Stimulated activated naive CD4-positive, alpha-beta T cell (primary cell): Measurements from ENCODE around the gene SPEF1.
A peak's percentile ranks its signal among the peaks of the same experiment; 100 is the strongest.

Experiments used
- DNase-seq, 6 experiments: peaks; one replicate each; lab custom pipeline; 2025; lab: John Stamatoyannopoulos, UW

SPEF1 gene

DNA sequence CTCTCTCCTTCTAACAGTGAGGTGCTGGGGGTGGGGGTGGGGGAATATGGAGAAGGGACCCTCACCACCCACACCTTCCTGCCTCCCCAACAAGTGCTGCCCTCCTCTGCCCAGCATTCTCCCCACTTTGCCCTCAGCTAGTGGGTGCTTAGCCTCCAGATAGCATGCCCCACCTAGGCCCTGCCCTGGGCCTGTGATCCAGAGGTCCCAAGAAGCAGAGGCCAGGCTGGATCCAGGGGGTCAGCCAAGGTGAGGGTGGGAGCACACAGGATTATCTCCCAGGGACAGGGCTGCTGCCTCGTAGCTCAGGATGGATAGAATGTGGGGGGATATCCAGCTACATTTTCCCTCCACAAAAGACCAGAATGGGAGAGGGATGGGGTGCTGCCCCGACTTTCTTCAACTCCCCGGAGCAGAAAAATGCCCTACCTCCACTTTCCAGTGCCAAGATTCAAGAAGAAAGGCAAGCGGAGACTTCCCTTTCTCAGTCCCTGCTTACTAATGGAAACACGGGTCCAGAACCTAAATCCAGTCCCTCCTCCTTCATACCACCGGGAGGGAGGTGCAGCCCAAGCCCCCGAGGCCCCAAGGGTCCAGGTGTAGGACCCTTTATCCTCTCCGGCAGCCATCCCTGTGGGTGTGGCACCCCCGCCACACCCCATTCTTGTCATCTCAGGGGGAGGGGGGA, 14.7 kb downstream of the SPEF1 start:
- no peak for DNase-seq

DNA sequence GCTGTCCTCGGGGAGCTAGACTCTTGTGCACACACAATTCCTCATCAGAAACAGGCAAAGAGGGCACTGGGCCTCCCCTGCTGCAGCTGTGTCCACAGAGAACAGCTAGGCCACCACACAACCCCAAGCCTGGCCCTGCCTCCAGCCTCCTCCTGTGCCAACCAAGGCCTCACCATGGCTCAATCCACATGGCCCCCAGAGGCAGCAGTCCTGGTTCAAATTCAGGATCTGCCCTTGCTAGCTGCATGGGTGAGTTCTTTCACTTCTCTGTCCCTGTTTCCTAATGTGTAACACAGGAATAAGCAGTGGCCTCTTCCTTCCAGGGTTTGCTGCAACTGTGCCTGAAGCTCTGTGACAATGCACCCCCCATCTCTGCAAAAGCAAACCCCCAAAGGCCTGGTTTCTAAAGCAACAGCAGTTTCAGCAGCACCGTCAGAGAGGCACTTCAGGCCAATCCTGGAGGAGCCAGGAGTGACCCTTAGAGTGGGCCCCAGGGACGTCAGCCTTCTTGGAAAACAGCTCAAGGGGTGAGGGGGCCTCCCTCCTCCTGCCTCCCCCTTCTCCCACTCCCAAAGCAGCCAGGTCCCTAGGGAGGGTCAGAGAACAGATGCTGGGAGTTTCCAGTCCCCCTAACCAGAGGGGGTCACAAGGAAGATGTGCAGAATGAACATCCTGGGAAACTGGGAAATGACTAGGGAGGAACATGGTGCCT, 15.9 kb downstream of the SPEF1 start:
- DNase-seq = no peak

GRCh38 chr20:3764659-3765058, 16.6 kb downstream of the SPEF1 start:
- DNase-seq = no peak

DNA sequence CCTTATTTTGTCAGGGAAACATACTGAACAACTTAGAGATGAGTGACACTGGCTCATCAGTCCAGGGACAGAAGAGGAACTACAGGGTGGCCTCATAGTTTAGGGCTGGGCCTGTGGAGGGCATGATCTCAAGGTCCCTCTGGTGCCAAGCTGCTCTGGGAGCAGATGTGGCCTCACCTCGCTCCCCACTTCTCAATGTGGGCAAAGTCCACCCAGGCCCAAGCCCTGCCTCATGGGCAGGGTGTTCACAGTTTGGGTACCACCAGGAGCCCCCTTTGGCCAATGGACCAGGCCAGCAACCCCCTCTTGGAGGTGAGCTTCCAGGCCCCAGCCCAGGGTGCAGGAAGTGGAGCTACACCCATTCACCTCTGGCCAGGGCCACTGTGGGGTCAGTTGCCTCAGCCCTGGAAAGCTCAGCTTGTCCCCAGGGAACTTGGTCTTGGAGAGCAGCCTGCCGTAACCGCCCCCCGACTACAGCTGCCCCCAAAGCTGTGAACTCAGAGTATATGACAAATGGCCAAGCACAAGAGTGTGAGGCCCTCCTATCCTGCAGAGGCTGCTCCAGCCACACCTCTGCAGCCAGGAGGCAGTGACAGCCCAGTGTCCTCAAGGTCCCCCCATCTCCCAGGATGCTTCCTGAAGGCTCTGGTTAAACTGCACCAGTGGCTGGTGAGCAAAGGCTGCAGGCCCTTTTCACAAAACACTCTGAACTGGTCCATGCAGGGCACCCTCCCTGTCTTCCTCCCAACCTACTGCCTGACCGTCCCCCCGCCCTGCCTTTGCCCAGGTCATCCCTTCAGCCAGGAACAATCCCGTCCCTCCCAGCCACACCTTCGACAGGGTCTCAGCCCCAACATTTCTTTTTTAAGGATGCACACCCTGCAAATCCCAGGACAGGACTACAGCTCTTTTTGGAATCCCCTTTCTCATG, 17.3 kb downstream of the SPEF1 start:
- DNase-seq = no peak

- DNase-seq = no peak
Observed at GRCh38 chr20:3760655-3761348, 20.4 kb downstream of the SPEF1 start.

- DNase-seq = no peak
Observed at GRCh38 chr20:3759884-3760283, 21.4 kb downstream of the SPEF1 start.

DNA sequence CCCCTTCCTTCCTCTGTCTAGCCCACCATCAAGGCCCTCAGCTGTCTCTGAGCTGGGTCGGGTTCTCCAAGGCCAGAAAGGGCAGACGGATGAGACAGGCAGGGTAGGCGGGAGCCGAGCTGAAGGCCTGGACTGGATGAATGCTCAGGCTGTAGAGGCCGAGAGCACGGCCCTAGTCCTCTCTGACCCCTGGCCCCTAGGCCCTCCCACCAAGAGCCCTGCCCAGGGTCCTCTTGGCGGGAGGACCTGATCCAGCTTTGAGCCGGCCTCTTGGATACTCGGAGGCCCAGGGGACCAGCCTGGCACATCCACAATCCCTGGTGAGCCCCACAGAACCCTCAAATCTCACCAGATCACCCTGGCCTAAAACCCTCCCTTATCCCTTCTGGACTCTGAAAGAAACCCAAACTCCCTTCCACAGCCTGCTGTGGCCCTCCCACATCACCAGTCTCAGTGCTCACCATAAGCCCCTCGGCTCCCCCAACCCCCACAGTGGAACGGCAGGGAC, 21.9 kb downstream of the SPEF1 start:
- no peak for DNase-seq

DNA sequence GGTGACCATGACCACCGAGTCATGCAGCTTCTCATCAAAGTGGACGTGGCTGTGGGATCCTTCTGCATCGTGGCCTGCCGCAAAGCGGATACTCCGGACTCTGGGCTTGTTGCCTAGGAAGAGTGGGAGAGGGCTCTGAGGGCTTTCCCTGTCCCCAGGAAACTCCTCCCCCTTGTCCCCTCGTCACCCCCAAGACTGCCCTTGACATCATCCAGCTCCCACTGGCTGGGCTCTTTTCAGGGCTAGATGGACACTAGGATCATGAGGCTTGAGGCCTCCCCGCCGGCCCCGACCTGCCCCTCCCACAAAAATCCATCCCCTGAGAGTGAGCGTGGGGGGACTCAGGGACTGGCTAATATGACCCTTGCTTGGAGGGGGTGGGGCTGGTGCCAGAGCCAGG, 22.7 kb downstream of the SPEF1 start:
- no peak for DNase-seq

- DNase-seq = no peak
Observed at GRCh38 chr20:3757268-3757667, 24.0 kb downstream of the SPEF1 start.

DNA sequence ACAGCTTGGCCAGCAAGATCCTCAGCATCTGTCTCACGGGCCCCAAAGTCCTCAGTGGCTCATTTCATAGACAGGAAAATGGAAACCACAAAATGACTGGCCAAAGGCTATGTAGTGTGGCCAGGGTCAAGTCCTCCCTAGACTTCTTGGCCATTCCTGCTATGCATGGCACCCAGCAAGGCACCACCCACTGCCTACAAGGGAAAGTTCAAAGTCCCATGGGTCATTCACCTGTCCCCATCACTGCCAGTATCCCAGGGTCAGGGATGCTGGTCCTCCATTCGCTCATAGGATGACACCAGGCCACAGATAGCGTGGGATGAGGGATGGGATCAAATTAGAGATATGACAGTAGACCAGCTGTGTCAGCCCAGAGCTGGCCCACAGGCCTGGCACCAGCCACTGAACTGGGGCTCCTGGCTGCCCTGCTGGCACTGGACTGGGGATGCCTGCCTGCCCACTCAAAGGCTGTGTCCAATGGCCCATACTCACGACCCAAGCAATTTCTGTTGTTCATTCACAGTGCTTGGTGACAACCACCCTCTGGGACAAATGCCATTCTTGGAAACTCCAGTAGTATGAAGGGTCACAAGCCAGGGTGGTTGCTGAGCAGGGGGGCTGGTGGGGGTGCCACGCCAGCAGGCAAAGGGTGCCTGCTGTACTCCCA, 25.3 kb downstream of the SPEF1 start:
- DNase-seq = no peak

DNA sequence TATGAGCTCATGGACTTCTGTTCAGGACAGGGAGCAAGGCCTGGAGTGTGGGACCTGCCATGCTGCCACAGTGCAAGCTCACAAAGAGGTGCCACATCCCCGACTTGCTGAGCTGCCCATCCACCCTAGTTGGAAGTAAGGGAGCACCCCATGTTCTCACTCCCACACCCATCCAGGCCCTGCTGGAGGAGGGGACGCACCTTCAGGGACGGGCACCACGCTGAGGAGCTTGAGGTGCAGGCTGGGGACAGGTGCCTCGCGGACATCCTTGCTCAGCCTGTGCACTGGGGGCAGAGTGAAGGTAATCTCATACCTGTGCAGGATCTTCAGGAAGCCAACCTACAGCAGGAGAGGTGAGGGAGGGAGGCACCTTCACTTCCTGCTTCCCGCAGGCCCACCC, 26.0 kb downstream of the SPEF1 start:
- DNase-seq = no peak

DNA sequence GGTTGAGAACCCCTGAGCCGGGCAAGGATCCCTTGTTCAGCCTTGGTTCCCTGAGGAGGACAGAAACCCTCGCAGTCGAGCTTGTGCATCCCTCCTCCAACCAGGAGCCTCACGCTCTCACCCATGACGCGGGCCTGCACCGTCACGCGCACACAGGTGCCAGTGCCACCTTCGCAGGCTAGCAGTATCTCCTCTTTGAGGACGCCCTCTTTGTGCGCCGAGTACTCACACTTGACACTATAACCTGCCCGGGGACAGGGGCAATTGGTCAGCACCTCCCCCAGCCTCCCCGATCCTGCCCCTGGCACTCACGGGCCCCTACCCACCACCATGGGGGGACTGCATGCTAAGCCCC, 27.0 kb downstream of the SPEF1 start:
- DNase-seq = no peak

DNA sequence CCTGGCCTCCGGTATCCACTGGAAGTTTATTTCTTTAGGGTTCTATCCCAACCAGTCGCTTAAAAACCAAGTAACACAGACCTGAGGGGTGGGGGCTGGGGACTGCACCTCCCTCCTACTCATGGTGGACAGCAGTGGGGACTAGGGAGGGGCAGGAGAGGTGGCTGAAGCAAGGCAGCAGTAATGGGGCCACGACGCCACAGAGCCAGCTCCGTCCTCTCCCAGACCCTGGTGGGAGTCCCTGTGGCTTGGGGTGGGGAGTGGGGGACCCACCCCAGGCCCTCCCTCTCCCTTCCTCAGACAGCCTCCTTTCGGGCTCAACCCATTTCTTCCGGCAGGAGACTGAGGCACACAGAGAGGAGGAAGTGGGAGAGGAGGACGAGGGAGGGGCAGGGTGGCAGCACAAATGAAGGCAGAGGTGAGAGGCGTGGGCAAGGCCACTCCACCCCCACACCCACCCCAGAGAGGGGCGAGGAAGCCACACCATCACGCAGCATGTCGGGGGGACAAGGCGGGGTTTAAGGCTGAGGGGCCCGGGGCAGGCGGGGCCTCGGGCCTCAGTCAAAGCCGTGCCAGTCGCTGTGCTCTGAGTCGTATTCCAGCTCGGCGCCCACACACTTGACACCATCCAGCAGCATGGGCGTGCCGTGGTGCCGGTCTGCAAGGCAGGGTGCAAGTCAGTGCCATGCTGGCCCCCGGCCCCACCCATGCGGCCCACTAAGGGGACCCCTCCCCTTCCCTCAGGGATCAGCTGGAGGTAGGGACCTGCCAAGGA, 27.6 kb downstream of the SPEF1 start:
- DNase-seq = no peak

- DNase-seq = peak; percentile 18 to 62 (median 32)
Observed at GRCh38 chr20:3753098-3753497, 28.1 kb downstream of the SPEF1 start.

DNA sequence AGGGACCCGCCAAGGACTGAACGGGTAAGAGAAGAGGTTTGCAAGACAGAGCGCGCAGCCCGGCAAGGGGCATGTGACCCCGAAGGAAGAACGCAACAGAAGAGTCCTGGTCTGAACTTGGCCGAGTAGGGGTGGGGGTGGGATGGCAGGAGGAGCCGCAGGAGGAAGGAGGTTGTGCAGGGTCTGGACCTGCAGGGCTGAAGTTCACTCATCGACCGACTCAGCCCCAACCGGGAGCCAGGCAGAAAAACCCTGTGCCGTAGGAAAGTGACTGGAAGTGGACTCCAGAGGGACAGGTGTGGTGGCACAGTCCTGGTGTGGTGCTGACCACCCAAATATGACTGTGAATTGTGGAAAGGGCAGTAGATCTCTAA, 28.9 kb downstream of the SPEF1 start:
- DNase-seq = peak in 1 of 6 experiments; percentile 18

DNA sequence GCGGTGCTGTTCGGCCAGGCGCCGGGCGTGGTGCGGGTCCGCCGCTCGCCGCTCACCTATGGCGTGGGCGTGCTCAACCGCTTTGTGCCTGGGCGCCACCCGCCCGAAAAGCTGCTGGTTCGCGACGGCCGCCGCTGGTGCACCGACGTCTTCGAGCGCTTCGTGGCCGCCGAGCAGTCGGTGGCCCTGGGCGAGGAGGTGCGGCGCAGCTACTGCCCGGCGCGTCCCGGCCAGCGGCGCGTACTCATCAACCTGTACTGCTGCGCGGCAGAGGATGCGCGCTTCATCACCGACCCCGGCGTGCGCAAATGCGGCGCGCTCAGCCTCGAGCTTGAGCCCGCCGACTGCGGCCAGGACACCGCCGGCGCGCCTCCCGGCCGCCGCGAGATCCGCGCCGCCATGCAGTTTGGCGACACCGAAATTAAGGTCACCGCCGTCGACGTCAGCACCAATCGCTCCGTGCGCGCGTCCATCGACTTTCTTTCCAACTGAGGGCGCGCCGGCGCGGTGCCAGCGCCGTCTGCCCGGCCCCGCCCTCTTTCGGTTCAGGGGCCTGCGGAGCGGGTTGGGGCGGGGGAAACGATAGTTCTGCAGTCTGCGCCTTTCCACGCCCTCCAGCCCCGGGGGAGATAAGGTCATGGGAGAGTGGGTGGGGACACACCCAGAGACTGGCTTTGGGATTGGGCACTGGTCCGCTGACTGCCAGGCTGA, 29.4 kb downstream of the SPEF1 start:
- DNase-seq = peak in 5 of 6 experiments; percentile 11 to 56 (median 25)

- DNase-seq = no peak
Observed at GRCh38 chr20:3751305-3751674, 30.0 kb downstream of the SPEF1 start.

- DNase-seq = peak in 4 of 6 experiments; percentile 3 to 20 (median 6)
Observed at GRCh38 chr20:3749689-3750531, 31.3 kb downstream of the SPEF1 start.

DNA sequence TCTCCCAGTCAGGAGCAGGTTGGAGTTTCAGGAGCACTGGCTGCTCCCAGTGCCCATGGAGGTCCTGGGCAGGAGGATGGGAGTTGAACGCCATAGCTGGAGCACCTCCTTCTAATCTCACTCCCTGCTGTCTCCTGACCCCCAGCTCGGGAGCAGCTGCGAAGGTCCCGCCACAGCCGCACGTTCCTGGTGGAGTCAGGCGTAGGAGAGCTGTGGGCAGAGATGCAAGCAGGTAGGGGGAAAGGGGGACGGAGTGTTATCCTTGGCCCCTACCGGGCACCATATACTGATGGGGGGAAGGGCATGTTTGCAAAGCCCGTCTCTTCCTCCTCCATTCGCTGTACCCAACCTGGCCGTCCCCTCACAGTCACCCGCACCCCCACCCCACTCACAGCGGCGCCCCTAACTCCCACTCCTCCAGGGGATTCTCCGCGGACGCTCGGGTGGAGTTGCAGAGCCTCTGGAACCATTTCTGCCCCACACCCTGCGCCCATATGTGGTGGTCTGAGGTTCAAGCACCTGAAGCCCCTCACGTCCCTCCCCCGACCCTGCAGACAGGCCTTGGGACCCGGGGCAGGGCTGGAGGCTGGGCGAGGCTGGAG, 32.1 kb downstream of the SPEF1 start:
- no peak for DNase-seq
